SKM-1 treated with dmso at 0.1 percent for 144 hours (cell line): ENCODE results near the gene ZNF133.
"Not testable (repeated sequence)": the region's sequence is repeated elsewhere in the genome, so short reads cannot be mapped to it uniquely, and the experiment has no call there.

ENCODE experiments used
- DNase-seq: peaks from one replicate; lab custom pipeline; 2025; ENCODE audit not compliant: unreplicated experiment; lab: John Stamatoyannopoulos, UW

Gene ZNF133

GRCh38 chr20:18284805-18285533 is 3.4 kb upstream of the ZNF133 start:
- DNase-seq: no peak

DNA sequence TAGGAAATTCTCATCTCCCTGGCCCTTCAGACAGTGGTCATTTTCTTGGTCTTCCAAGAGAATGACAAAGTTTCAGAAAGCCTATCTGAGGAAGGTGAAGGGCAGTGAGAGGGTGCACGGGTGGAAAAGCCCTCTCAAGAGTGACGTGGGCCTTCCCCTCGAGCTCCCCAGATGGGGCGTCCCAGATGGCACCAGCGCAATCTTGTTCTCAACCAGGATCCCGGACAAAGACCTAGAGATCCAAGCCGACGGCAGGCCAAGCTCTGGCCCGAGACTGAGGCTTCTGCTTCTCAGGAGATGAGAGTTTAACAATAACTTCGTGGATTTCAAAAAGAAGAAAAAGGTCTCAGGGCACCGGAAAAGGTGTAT is 797 bp upstream of the ZNF133 start:
- no peak for DNase-seq

DNA sequence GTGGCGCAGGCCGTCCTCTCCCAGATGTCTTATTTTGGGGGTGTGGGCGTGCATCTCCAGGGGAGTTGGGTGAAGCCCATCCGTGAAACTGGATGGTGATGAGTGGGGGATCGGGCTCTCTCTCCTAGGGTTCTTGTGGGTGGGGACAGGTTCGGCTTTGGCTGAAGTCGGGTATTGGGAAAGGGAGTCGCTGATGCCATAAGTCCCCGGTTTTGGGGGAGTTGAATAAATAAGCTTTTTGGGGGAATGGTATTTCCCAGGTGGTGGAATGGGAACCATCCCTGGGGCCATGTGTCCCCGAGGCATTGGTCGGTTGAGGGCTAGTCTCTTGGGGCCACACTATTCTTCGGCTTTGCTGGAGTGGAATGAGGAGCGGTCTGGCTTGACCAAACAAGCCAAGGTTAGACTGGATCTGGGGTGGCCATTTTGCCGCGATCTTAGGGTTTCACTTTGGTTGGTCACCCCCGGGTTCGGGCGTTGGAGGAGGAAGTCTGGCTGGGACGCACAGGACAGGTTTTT is 481 bp downstream of the ZNF133 start:
- no peak for DNase-seq

DNA sequence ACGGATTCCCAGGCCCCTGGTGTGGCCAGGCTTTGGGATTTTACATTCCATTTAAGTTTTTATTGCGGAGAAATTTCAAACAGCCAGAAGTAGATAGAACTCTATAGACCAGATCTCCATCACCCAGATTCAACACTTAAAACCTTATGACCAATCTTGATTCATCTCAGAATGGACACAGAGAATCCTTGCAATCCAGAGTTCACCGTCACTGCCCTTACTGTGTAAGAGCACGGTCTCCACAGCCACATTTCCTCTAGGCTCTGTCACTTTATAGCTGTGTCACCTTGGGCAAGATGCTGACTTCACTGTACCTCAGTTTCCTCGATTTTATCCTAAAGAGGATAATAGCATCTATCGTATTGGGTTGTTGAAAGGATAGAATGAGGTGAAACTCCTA is 979 bp downstream of the ZNF133 start:
- DNase-seq: no peak

GRCh38 chr20:18299364-18299763 is 11.0 kb downstream of the ZNF133 start:
- no peak for DNase-seq

DNA sequence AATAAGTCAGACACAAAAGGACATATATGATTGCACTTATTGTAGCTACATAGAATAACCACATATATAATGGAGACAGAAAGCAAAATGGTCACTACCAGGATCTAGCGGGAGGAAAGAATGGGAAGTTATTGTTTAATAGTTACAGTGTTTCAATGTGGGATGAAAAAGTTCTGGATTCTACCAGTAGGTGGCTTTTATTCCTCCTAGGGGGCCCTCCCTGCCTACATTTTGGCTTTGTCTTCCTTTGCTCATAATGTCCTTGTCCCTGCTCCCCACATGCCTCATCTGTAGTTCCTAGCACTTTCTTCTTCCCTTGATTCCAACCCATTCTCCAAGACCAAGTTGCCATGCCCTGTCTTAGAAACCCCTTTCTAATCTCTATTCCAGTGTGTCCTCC is 16.3 kb downstream of the ZNF133 start:
- DNase-seq: no peak

DNA sequence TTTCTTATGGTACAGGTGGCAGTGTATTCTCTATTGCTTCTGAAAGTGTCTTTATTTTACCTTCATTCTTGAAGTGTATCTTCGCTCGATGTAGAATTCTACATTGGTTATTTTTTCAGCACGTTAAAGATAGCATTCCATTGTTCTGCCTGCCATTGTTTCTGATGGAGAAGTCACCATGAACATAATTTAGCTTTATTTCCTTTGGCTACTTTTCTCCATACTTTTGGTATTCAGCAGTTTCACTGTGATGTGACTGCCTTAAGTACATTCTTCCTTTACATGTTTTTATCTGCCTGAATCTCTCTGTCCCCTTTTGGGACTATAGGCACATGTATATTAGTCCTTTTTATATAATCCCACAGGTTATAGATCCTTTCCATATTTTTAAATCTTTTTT is 19.0 kb downstream of the ZNF133 start:
- DNase-seq: no peak

- DNase-seq: no peak
These were observed 21.7 kb downstream of the ZNF133 start for GRCh38 chr20:18310051-18310450.

- no peak for DNase-seq
These were observed 22.3 kb downstream of the ZNF133 start for GRCh38 chr20:18310592-18310991.

DNA sequence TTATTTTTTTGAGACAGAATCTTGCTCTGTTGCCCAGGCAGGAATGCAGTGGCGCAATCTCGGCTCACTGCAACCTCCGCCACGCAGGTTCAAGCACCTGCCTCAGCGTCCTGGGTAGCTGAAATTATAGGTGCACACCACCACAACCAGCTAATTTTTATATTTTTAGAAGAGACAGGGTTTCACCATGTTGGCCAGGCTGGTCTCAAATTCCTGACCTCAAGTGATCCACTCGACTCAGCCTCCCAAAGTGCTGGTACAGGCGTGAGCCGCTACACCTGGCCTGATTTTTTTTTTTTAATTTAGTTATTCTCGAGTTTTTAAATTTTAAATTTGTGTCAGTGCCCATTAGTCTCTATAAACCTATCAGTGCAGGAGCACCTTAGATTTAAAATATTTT is 24.4 kb downstream of the ZNF133 start:
- DNase-seq: no peak

DNA sequence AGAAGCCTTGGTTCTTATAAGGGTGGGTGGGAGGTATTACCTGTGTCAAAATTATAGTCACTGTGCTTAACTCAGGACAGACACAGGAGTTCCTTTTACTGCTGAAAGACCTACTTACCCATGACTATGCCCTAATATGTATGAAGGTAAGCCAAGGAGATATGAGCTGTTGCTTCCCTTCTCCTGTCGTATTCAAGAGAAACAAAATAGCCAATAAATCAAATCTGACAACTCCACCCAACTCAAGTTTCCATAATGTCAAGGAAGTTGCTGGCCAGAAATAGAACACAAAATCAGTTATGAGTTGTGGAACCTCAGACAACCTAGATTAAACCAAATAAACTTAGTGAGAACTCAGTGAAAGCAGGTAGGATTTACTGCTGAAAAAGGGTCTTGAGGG is 25.1 kb downstream of the ZNF133 start:
- DNase-seq: no peak

DNA sequence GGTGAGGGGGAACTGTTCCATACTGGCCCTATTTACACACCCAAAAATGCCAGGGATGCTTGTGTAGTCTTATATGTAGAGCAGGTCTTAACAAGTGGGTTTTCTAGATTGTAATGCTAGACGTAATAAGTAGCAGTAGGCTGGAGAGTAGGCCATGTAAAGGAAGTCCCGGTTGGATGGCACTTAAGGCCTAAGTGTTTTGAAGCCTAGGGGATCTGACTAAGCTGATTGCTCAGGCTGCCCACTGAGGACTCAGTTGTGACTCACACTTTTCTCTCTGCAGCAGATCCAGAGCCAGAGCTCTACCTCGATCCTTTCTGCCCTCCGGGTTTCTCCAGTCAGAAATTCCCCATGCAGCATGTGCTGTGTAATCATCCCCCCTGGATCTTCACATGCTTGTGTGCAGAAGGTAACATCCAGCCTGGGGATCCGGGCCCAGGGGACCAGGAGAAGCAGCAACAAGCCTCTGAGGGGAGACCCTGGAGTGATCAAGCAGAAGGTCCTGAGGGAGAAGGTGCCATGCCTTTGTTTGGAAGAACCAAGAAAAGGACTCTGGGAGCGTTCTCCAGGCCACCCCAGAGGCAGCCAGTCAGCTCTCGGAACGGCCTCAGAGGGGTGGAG is 26.6 kb downstream of the ZNF133 start:
- no peak for DNase-seq

GRCh38 chr20:18316166-18316565 is 27.8 kb downstream of the ZNF133 start:
- no peak for DNase-seq

DNA sequence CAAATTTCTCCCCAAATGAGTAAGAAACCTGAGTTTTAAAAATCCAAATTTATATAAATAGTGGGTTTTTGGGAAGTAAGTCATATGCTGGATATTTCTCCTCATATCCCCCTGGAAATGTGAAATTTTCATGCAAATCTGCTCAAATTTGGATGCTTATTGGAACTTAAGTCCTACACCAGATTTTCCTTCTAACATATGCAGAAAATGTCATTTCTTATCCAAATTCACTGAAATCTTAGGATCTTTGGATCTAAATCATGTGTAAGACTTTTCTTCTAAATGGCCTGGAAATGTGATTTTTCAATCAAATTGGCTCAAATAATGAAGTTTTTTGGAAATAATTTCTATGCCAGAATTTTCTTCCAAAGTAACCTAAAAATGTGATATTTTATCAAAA is 33.0 kb downstream of the ZNF133 start:
- DNase-seq: no peak

DNA sequence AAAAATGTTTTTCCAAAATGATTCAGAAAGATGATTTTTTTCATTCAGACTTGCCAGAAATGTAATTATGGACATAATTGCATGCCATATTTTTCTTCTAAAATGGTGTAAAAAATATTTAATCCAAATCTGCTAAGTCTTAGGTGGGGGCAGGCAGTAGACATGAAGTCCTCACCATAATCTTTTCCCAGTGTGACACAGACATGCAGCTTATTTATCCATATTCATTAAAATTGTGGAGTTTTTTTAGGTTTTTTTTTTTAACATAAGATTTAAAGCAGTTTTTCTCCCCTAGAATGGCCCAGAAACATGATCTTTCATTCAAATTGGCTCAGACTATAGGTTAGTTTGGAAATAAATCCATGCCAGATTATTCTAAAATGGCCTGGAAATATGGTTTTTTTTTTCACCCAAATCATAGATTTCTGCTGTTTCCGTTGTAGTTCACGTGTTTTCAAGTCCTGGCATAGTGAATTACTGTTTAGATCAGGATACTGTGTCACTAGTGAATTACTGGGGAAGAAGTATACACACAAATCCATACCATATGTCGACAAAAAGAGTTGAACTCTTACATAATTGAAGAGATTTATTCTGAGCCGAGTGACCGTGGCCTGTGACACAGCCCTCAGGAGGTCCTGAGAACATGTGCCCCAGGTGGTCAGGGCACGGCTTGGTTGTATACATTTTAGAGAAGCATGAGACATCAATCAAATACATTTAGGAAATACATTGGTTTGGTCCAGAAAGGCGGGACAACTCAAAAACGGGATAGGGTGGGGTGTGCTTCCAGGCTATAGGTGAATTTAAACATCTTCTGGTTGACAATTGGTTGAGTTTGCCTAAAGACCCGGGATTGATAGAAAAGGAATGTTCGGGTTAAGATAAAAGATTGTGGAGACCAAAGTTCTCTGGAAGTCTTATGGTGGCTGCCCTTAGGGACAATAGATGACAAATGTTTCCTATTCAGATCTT is 33.9 kb downstream of the ZNF133 start:
- no peak for DNase-seq

GRCh38 chr20:18323705-18324104 is 35.4 kb downstream of the ZNF133 start:
- DNase-seq: no peak

- no peak for DNase-seq
These were observed 36.3 kb downstream of the ZNF133 start for GRCh38 chr20:18324596-18325089.

GRCh38 chr20:18326990-18327389 is 38.7 kb downstream of the ZNF133 start:
- no peak for DNase-seq

GRCh38 chr20:18331694-18332093 is 43.4 kb downstream of the ZNF133 start:
- no peak for DNase-seq

DNA sequence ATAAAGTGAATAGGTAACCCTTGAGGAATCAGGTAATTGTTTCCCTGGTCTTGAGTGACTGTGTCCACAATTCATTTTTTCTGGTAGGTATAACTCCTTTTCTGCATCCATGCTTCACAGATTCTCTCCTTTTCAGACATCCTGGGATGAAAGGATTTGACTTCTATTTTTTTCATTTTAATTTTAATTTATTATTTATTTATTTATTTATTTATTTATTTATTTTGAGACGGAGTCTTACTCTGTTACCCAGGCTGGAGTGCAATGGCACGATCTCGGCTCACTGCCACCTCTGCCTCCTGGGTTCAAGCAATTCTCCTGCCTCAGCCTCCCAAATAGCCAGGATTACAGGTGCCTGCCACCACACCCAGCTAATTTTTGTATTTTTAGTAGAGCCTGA is 61.4 kb downstream of the ZNF133 start:
- not testable (repeated sequence) for DNase-seq

- no peak for DNase-seq
These were observed 71.5 kb downstream of the ZNF133 start for GRCh38 chr20:18359854-18360253.
